K562 (cell line): Measurements from ENCODE around the gene DOCK1. TPM values are rescaled to one million over a fixed set of nuclear protein-coding genes. Genes with fewer than 3 reads are reported as not detected.

ENCODE experiments used
- ATAC-seq: fragments of 200-7000 bp; cut with Tn5 transposase; 3 replicates; pipeline ENCODE4 v1.9.1; 2020; ENCODE audit warnings: moderate library complexity
- BruUV-seq: library from RNA; stranded (reverse); fragments of 400-500 nt; replicated peaks from 2 replicates; lab custom pipeline; 2021; lab: Mats Ljungman, UMichigan
- CTCF ChIA-PET: fragments of 300-600 bp; formaldehyde crosslinking; extraction: SDS; loops from one replicate; lab custom pipeline; 2021; ENCODE audit warnings: low intra/inter-chr PET ratio; lab: Yijun Ruan, JAX
- POLR2A ChIA-PET: fragments of 300-600, 350-650 bp; sonication (Branson Sonifier 250); formaldehyde crosslinking; extraction: SDS; loops from one replicate; lab custom pipeline; 2021; ENCODE audit warnings: antibody characterized with exemption, inconsistent platforms; lab: Yijun Ruan, JAX
- DNase-seq, 4 experiments: peaks; one replicate each; pipeline versions ENCODE4 v3.0.0 to v3.0.0-alpha.2; 2011 to 2018; ENCODE audit warnings: low spot score in 3 of 4, mixed read lengths in 3 of 4; ENCODE audit errors: extremely low read depth in 1 of 4
- FAIRE-seq: peaks from 2 replicates; lab custom pipeline; 2011; peaks lifted over from hg19 to GRCh38; lab: Jason Lieb, UNC
- H2AFZ ChIP-seq: 2 replicates; pipeline ENCODE4 v1.6.0; 2011; ENCODE audit warnings: low read depth, low read length, control low read depth, inconsistent platforms
- H3K27ac ChIP-seq: fragments of 200-600 bp; 3 replicates; pipeline ENCODE4 v1.8.0; 2011; ENCODE audit warnings: low read depth, mild to moderate bottlenecking, control low read depth, inconsistent platforms, low read length, moderate library complexity, mixed read lengths; ENCODE audit errors: extremely low read depth
- H3K27me3 ChIP-seq, 2 experiments: fragments of 300-600 bp in 1 of 2; 2 replicates in 1 of 2; 3 replicates in 1 of 2; pipeline versions ENCODE4 v1.6.0 to v1.8.0; 2011; ENCODE audit warnings: inconsistent platforms in 2 of 2, low read length in 2 of 2, mild to moderate bottlenecking in 1 of 2, mixed read lengths in 1 of 2, moderate library complexity in 1 of 2; ENCODE audit not compliant: control insufficient read depth in 2 of 2, insufficient read depth in 2 of 2
- H3K36me3 ChIP-seq: fragments of 300-600 bp; 3 replicates; pipeline ENCODE4 v1.8.0; 2011; ENCODE audit warnings: mild to moderate bottlenecking, low read length, inconsistent platforms; ENCODE audit not compliant: control insufficient read depth, insufficient read depth
- H3K4me1 ChIP-seq, 2 experiments: fragments of 200-600 bp in 1 of 2; replicated peaks in 1 of 2; 2 replicates in 1 of 2; 3 replicates in 1 of 2; pipeline versions ENCODE4 v1.5.1 to v1.8.0; 2011; ENCODE audit warnings: inconsistent platforms in 2 of 2, low read length in 2 of 2, mild to moderate bottlenecking in 1 of 2, mixed read lengths in 1 of 2, moderate library complexity in 1 of 2; ENCODE audit not compliant: control insufficient read depth in 2 of 2, insufficient read depth in 2 of 2
- H3K4me2 ChIP-seq: 2 replicates; pipeline ENCODE4 v1.6.1; 2011; ENCODE audit warnings: low read length, control low read depth, inconsistent platforms, mixed read lengths; ENCODE audit not compliant: insufficient read depth
- H3K4me3 ChIP-seq: fragments of 200-600 bp; sonication (generic), shearing (Covaris generic); 2 replicates; pipeline ENCODE4 v1.5.1; 2016; ENCODE audit warnings: control low read depth, inconsistent platforms
- H3K79me2 ChIP-seq: fragments of 200-600 bp; 3 replicates; pipeline ENCODE4 v1.8.0; 2011; ENCODE audit warnings: low read length, inconsistent platforms; ENCODE audit not compliant: control insufficient read depth, insufficient read depth
- H3K9ac ChIP-seq, 2 experiments: 2 replicates each; pipeline versions ENCODE4 v1.6.0 to v1.6.1; 2011; ENCODE audit warnings: low read depth in 2 of 2, low read length in 2 of 2, control low read depth in 1 of 2, inconsistent platforms in 1 of 2, mild to moderate bottlenecking in 1 of 2, mixed read lengths in 1 of 2; ENCODE audit not compliant: insufficient read depth in 1 of 2
- H3K9me1 ChIP-seq: one replicate; pipeline ENCODE4 v1.6.0; 2011; ENCODE audit warnings: inconsistent platforms, mild to moderate bottlenecking, low read length, moderate library complexity; ENCODE audit not compliant: control insufficient read depth, insufficient read depth
- H3K9me3 ChIP-seq: replicated peaks from 2 replicates; pipeline ENCODE4 v1.5.1; 2011; ENCODE audit warnings: low read depth, low read length, inconsistent platforms; ENCODE audit not compliant: control insufficient read depth, insufficient read depth
- H4K20me1 ChIP-seq: replicated peaks from 2 replicates; pipeline ENCODE4 v1.6.1; 2011; ENCODE audit warnings: low read length, inconsistent platforms, mixed read lengths; ENCODE audit not compliant: control insufficient read depth, insufficient read depth
- ETV5 ChIP-seq: sonication (generic); formaldehyde crosslinking; IDR thresholded peaks from 2 replicates; pipeline ENCODE4 v1.4.0; 2020; ENCODE audit warnings: low read depth, mild to moderate bottlenecking, missing genetic modification reagents
- FOXP4 ChIP-seq: sonication (generic); formaldehyde crosslinking; IDR thresholded peaks from 2 replicates; pipeline ENCODE4 v1.8.0; 2022; ENCODE audit warnings: mild to moderate bottlenecking, missing genetic modification reagents, borderline replicate concordance
- GATAD2A ChIP-seq: fragments of 450-650 bp; IDR thresholded peaks from 2 replicates; pipeline ENCODE4 v1.6.1; 2017
- MBD1 ChIP-seq: fragments of 250-450 bp; sonication (Bioruptor Pico); IDR thresholded peaks from 2 replicates; pipeline ENCODE4 v1.8.0; 2022; ENCODE audit warnings: inconsistent platforms
- NFIX ChIP-seq: fragments of 250-450 bp; sonication (Bioruptor Pico); IDR thresholded peaks from 2 replicates; pipeline ENCODE4 v1.4.0; 2020; ENCODE audit warnings: low read depth, mild to moderate bottlenecking, moderate library complexity
- RFX1 ChIP-seq: fragments of 450-650 bp; IDR thresholded peaks from 2 replicates; pipeline ENCODE4 v1.6.1; 2016; ENCODE audit warnings: mild to moderate bottlenecking, moderate library complexity
- RNF219 ChIP-seq: fragments of 250-450 bp; sonication (Bioruptor Pico); IDR thresholded peaks from 2 replicates; pipeline ENCODE4 v1.5.0; 2022; ENCODE audit warnings: mild to moderate bottlenecking
- ZBTB26 ChIP-seq: fragments of 450-650 bp; formaldehyde crosslinking; IDR thresholded peaks from 2 replicates; pipeline ENCODE4 v1.4.0; 2022; ENCODE audit warnings: missing genetic modification characterization
- ZNF232 ChIP-seq: sonication (generic); formaldehyde crosslinking; IDR thresholded peaks from 2 replicates; pipeline ENCODE4 v1.8.0; 2022; ENCODE audit warnings: mild to moderate bottlenecking, missing genetic modification reagents
- ZNF551 ChIP-seq: fragments of 250-450 bp; sonication (Bioruptor Pico); IDR thresholded peaks from 2 replicates; pipeline ENCODE4 v1.5.0; 2021; ENCODE audit warnings: mild to moderate bottlenecking, moderate library complexity
- ZNF76 ChIP-seq: fragments of 250-450 bp; sonication (Bioruptor Pico); IDR thresholded peaks from 2 replicates; pipeline ENCODE4 v1.4.0; 2020; ENCODE audit warnings: mild to moderate bottlenecking, moderate library complexity, borderline replicate concordance
- WGBS: fragments of 100-300 bp; shearing (Covaris generic); methylation state at CpG from one replicate; pipeline ENCODE4 v1.1.6; 2016; ENCODE audit warnings: low coverage, mixed read lengths; ENCODE audit not compliant: insufficient coverage; ENCODE audit errors: missing lambda C conversion rate; 5-methylcytosine and 5-hydroxymethylcytosine counted together
- in situ Hi-C: fragments of 300-500 bp; cut with MboI; formaldehyde crosslinking; loops from 4 replicates; pipeline ENCODE4 v1.15.0; 2018; ENCODE audit warnings: inconsistent platforms, mixed read lengths
- intact Hi-C: fragments of 100-400 bp; cut with micrococcal nuclease; formaldehyde crosslinking; loops from 2 replicates; pipeline ENCODE4 v1.14.2; 2022
- polyA plus RNA-seq, 8 experiments: library from polyadenylated mRNA; depleted of rRNA in 4 of 8; stranded (reverse) in 5 of 8; unstranded in 3 of 8; fragments of >200 nt; fragmentation: Nextera tagmentation in 2 of 8; fragmentation: Illumina TruSeq in 1 of 8; extraction: Ambion mirVana in 2 of 8; extraction: Trizol in 1 of 8; gene quantifications; 2 replicates each; pipeline versions ENCODE4 v1.2.1 to v1.2.3, GENCODE V29; 2011 to 2014; ENCODE audit warnings: inconsistent platforms in 1 of 8, missing spikeins in 1 of 8
- total RNA-seq, 7 experiments: library from RNA; depleted of rRNA in 6 of 7; stranded (reverse); fragments of >200 nt in 6 of 7; fragmentation: Illumina TruSeq in 2 of 7; extraction: Trizol in 2 of 7; gene quantifications; 2 replicates each; pipeline versions ENCODE4 v1.2.1 to v1.2.3, GENCODE V29; 2011 to 2021; ENCODE audit warnings: low replicate concordance in 1 of 7
- TF ChIP-seq, protein P1 (sequence below): fragments of 250-450 bp; sonication (Bioruptor Pico); IDR thresholded peaks from 2 replicates; pipeline ENCODE4 v1.5.0; 2021; ENCODE audit warnings: mild to moderate bottlenecking, borderline replicate concordance

DOCK1 gene
- total and polyA plus RNA-seq, 9 of the 15 experiments (the other 6 are each of a cell fraction or from before 2014, with no cell fraction given), result 0.31 TPM; not detected in 8

DNA sequence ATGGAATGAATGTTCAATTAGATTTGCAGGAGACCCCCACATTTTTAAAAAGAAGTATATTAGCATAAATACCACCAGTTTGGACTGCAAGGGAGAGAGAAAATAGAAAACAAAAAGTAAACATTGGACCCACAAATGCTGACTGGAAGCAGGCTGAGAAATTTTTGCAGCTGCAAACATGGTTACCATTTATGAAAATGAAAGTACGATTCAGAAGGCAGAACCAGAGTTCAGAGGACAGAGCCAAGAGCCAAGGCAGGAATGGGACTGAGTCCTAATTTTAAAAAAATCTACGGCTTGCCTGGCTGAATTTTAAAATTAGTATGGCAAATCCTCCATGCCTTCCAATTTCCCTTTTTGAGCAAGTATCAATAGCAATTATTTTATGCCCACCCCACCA, 569.3 kb downstream of the DOCK1 start:
- H3K27ac ChIP-seq, result no peak overlapping the region
- no peaks in the 10 kb centered on the region for H3K9me3 ChIP-seq
- no peak for DNase-seq
- no peak overlapping the region for H2AFZ ChIP-seq
- no peaks in the 10 kb centered on the region for H4K20me1 ChIP-seq
- H3K9me1 ChIP-seq, result no peaks in the 10 kb centered on the region
- ATAC-seq, result no peak
- H3K36me3 ChIP-seq, result no peaks in the 10 kb centered on the region
- no peak overlapping the region for H3K4me3 ChIP-seq
- 0% methylated on average over 2 of the region's 2 CpGs for WGBS
- in situ Hi-C loops (no loop called here), intact Hi-C loops (no loop called here)
- BruUV-seq, result no TSS peak
- no peak overlapping the region for H3K4me2 ChIP-seq
- ChIA-PET CTCF (no interaction called here), POLR2A (no interaction called here)
- TF ChIP-seq RFX1 (no peak), ZNF76 (CRISPR knock-in tag) (no peak), FOXP4 (CRISPR knock-in tag) (no peak), NFIX (CRISPR knock-in tag) (no peak), ETV5 (CRISPR knock-in tag) (no peak), RNF219 (CRISPR knock-in tag) (no peak), MBD1 (CRISPR knock-in tag) (no peak), ZNF232 (CRISPR knock-in tag) (no peak), ZNF551 (no peak), ZBTB26 (CRISPR knock-in tag) (no peak), GATAD2A (no peak)
- TF ChIP-seq, protein P1, sequence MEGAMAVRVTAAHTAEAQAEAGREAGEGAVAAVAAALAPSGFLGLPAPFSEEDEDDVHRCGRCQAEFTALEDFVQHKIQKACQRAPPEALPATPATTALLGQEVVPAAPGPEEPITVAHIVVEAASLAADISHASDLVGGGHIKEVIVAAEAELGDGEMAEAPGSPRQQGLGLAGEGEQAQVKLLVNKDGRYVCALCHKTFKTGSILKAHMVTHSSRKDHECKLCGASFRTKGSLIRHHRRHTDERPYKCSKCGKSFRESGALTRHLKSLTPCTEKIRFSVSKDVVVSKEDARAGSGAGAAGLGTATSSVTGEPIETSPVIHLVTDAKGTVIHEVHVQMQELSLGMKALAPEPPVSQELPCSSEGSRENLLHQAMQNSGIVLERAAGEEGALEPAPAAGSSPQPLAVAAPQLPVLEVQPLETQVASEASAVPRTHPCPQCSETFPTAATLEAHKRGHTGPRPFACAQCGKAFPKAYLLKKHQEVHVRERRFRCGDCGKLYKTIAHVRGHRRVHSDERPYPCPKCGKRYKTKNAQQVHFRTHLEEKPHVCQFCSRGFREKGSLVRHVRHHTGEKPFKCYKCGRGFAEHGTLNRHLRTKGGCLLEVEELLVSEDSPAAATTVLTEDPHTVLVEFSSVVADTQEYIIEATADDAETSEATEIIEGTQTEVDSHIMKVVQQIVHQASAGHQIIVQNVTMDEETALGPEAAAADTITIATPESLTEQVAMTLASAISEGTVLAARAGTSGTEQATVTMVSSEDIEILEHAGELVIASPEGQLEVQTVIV (CRISPR knock-in tag), result no peak
- no peak for FAIRE-seq
- H3K4me1 ChIP-seq, result no peaks in the 10 kb centered on the region
- no peak overlapping the region for H3K9ac ChIP-seq
- H3K27me3 ChIP-seq, result no peaks in the 10 kb centered on the region
- H3K79me2 ChIP-seq, result no peaks in the 10 kb centered on the region
